ENCODE data around the gene UBE2L6. TPM values are rescaled to one million over a fixed set of nuclear protein-coding genes. Genes with fewer than 3 reads are reported as not detected.
"Not testable (repeated sequence)": the region's sequence is repeated elsewhere in the genome, so short reads cannot be mapped to it uniquely, and the experiment has no call there.

The UBE2L6 gene
- total RNA-seq, 1 experiment from 2014 or later, result 30.4 TPM

GRCh38 chr11:57539342-57539741 is 28.1 kb downstream of the UBE2L6 start:
- Histone ChIP-seq H3K9me3 (ENCODE audit: low read depth, low read length, poor library complexity, severe bottlenecking) (no peaks in the 10 kb centered on the region), H3K4me3 (ENCODE audit: low read depth, low read length, poor library complexity, severe bottlenecking) (no peak overlapping the region), H3K27ac (ENCODE audit: low read depth, low read length, poor library complexity, severe bottlenecking) (no peak overlapping the region), H3K36me3 (ENCODE audit: insufficient read depth, low read length, poor library complexity, severe bottlenecking) (no peaks in the 10 kb centered on the region), H3K4me1 (ENCODE audit: insufficient read depth, low read length, poor library complexity, severe bottlenecking) (no peaks in the 10 kb centered on the region), H3K27me3 (replicated peaks; ENCODE audit: insufficient read depth, low read depth, low read length, poor library complexity) (no peaks in the 10 kb centered on the region)
- TF ChIP-seq CTCF (conservative IDR thresholded peaks at IDR 0.05; ENCODE audit: low read depth, low read length) (no peak), EZH2 (IDR thresholded peaks at IDR 0.05; ENCODE audit: borderline replicate concordance, low read depth, low read length, poor library complexity, severe bottlenecking) (no peak)
- BruUV-seq (replicated peaks), result no TSS peak
- ChIA-PET CTCF (no interaction called here), POLR2A (ENCODE audit: low non-redundant PET) (interaction anchor here (0.6 kb wide), 1 partner anchor 112 kb away, joined by 4 read pairs; no protein-coding TSS in a partner anchor)
- DNase-seq (ENCODE audit: low spot score), result no peak
- intact Hi-C loops (cut with micrococcal nuclease; ENCODE audit: unreplicated experiment), result no loop called here

- Histone ChIP-seq H3K27ac (ENCODE audit: low read depth, low read length, poor library complexity, severe bottlenecking) (no peak within 1 kb of the TSS), H3K27me3 (replicated peaks; ENCODE audit: insufficient read depth, low read depth, low read length, poor library complexity) (no peaks in the 10 kb centered on the region), H3K9me3 (ENCODE audit: low read depth, low read length, poor library complexity, severe bottlenecking) (no peaks in the 10 kb centered on the region), H3K4me3 (ENCODE audit: low read depth, low read length, poor library complexity, severe bottlenecking) (no peak within 1 kb of the TSS), H3K4me1 (ENCODE audit: insufficient read depth, low read length, poor library complexity, severe bottlenecking) (no peaks in the 10 kb centered on the region), H3K36me3 (ENCODE audit: insufficient read depth, low read length, poor library complexity, severe bottlenecking) (no peaks in the 10 kb centered on the region)
- ChIA-PET POLR2A (ENCODE audit: low non-redundant PET) (no interaction called here), CTCF (no interaction called here)
- BruUV-seq (replicated peaks), result no TSS peak
- intact Hi-C loops (cut with micrococcal nuclease; ENCODE audit: unreplicated experiment), result no loop called here
- DNase-seq (ENCODE audit: low spot score), result no peak
- TF ChIP-seq CTCF (conservative IDR thresholded peaks at IDR 0.05; ENCODE audit: low read depth, low read length) (no peak), EZH2 (IDR thresholded peaks at IDR 0.05; ENCODE audit: borderline replicate concordance, low read depth, low read length, poor library complexity, severe bottlenecking) (no peak)
These were observed 30.4 kb downstream of the UBE2L6 start, which contains the start of gene SMTNL1 for GRCh38 chr11:57536947-57537619. Gene SMTNL1, plus strand, starts transcription at chr11:57537595. Its CDS starts 5,048 bp downstream, at chr11:57542643.

- POLR2A ChIA-PET (ENCODE audit: low non-redundant PET); intact Hi-C loops (cut with micrococcal nuclease; ENCODE audit: unreplicated experiment): not testable (repeated sequence)
- CTCF ChIA-PET, result interaction anchor here (0.6 kb wide), 1 partner anchor 38 kb away, joined by 4 read pairs; no protein-coding TSS in a partner anchor
These were observed 33.0 kb downstream of the UBE2L6 start for GRCh38 chr11:57534449-57534848.

More at GRCh38 chr11:57534449-57534848, 33.0 kb downstream of the UBE2L6 start:
- H3K4me1 ChIP-seq (ENCODE audit: insufficient read depth, low read length, poor library complexity, severe bottlenecking), result peaks cover 11% of the 10 kb centered on the region
- H3K27me3 ChIP-seq (replicated peaks; ENCODE audit: insufficient read depth, low read depth, low read length, poor library complexity); H3K4me3 ChIP-seq (ENCODE audit: low read depth, low read length, poor library complexity, severe bottlenecking); H3K36me3 ChIP-seq (ENCODE audit: insufficient read depth, low read length, poor library complexity, severe bottlenecking); H3K27ac ChIP-seq (ENCODE audit: low read depth, low read length, poor library complexity, severe bottlenecking); DNase-seq (ENCODE audit: low spot score); BruUV-seq (replicated peaks); H3K9me3 ChIP-seq (ENCODE audit: low read depth, low read length, poor library complexity, severe bottlenecking): not testable (repeated sequence)
